Measurements from ENCODE around the gene SEC61B.

SEC61B gene

GRCh38 chr9:99221621-99222415 lies at the start of gene SEC61B, which contains the start of gene ALG2:
SEC61B (plus strand) TSS chr9:99222282; CDS start chr9:99222364, 82 bp downstream.
ALG2 (minus strand) TSS chr9:99221942; CDS start chr9:99221894, 48 bp downstream.
- peak; percentile 97 for DNase-seq

- no peak for DNase-seq
Observed at GRCh38 chr9:99173570-99174504, 48.2 kb upstream of the SEC61B start.

- no peak for DNase-seq
Observed at GRCh38 chr9:99176527-99177013, 45.5 kb upstream of the SEC61B start.

GRCh38 chr9:99177576-99178366 lies 44.3 kb upstream of the SEC61B start:
- no peak for DNase-seq

- DNase-seq, result no peak
Observed at GRCh38 chr9:99178912-99179872, 42.9 kb upstream of the SEC61B start.

GRCh38 chr9:99180199-99180598 lies 41.9 kb upstream of the SEC61B start:
- no peak for DNase-seq

- DNase-seq, result no peak
Observed at GRCh38 chr9:99180662-99181061, 41.4 kb upstream of the SEC61B start.

- DNase-seq, result no peak
Observed at GRCh38 chr9:99181206-99181605, 40.9 kb upstream of the SEC61B start.

GRCh38 chr9:99181621-99182020 lies 40.5 kb upstream of the SEC61B start:
- DNase-seq, result no peak

GRCh38 chr9:99182356-99182755 lies 39.7 kb upstream of the SEC61B start:
- no peak for DNase-seq

- DNase-seq, result no peak
Observed at GRCh38 chr9:99183616-99184015, 38.5 kb upstream of the SEC61B start.

- DNase-seq, result no peak
Observed at GRCh38 chr9:99184110-99184474, 38.0 kb upstream of the SEC61B start.

- DNase-seq, result peak; percentile 88
Observed at GRCh38 chr9:99184475-99185347, 37.4 kb upstream of the SEC61B start.

- no peak for DNase-seq
Observed at GRCh38 chr9:99185348-99185632, 36.8 kb upstream of the SEC61B start.

- DNase-seq, result no peak
Observed at GRCh38 chr9:99185934-99186333, 36.1 kb upstream of the SEC61B start.

GRCh38 chr9:99187311-99187710 lies 34.8 kb upstream of the SEC61B start:
- no peak for DNase-seq

GRCh38 chr9:99189186-99189585 lies 32.9 kb upstream of the SEC61B start:
- DNase-seq, result no peak

- no peak for DNase-seq
Observed at GRCh38 chr9:99189887-99190596, 32.0 kb upstream of the SEC61B start.

- DNase-seq, result no peak
Observed at GRCh38 chr9:99190597-99191283, 31.3 kb upstream of the SEC61B start.

All from activated effector memory CD4-positive, alpha-beta T cell treated with anti-CD3 and anti-CD28 coated beads, Interleukin-2, amount 50 U/mL, for 16 hours (primary cell).